Stimulated activated CD8-positive, alpha-beta memory T cell treated with anti-CD3 and anti-CD28 coated beads, Interleukin-12 subunit alpha, Interleukin-12 subunit beta, amount 100 ng/mL, for 4 hours (primary cell): ENCODE results near the gene MSL3.

Experiments used
- DNase-seq: peaks from one replicate; pipeline ENCODE4 v3.0.0-alpha.2; 2020; ENCODE audit warnings: low read depth

Gene MSL3

GRCh38 chrX:11759461-11760311 lies 1.6 kb downstream of the MSL3 start:
- peak; percentile 41 for DNase-seq

GRCh38 chrX:11760958-11761357 lies 2.9 kb downstream of the MSL3 start:
- DNase-seq: no peak

GRCh38 chrX:11764602-11765067 lies 6.6 kb downstream of the MSL3 start:
- no peak for DNase-seq

GRCh38 chrX:11765449-11765848 lies 7.4 kb downstream of the MSL3 start:
- no peak for DNase-seq

GRCh38 chrX:11766487-11766886 lies 8.4 kb downstream of the MSL3 start:
- no peak for DNase-seq

GRCh38 chrX:11768039-11768438 lies 10.0 kb downstream of the MSL3 start:
- DNase-seq: no peak

- no peak for DNase-seq
These were observed 12.3 kb downstream of the MSL3 start for GRCh38 chrX:11770320-11770719.

- DNase-seq: no peak
These were observed 20.2 kb downstream of the MSL3 start for GRCh38 chrX:11778230-11778629.

GRCh38 chrX:11781133-11781532 lies 23.1 kb downstream of the MSL3 start:
- DNase-seq: no peak

- DNase-seq: no peak
These were observed 23.8 kb downstream of the MSL3 start for GRCh38 chrX:11781734-11782370.

GRCh38 chrX:11784543-11784942 lies 26.5 kb downstream of the MSL3 start:
- no peak for DNase-seq

GRCh38 chrX:11786862-11787261 lies 28.8 kb downstream of the MSL3 start:
- DNase-seq: no peak

- peak; percentile 43 for DNase-seq
These were observed 29.5 kb downstream of the MSL3 start for GRCh38 chrX:11787564-11787963.

- DNase-seq: no peak
These were observed 31.8 kb downstream of the MSL3 start for GRCh38 chrX:11789809-11790208.

GRCh38 chrX:11791090-11791489 lies 33.1 kb downstream of the MSL3 start:
- no peak for DNase-seq

- no peak for DNase-seq
These were observed 33.5 kb downstream of the MSL3 start for GRCh38 chrX:11791537-11791936.

GRCh38 chrX:11792461-11793421 lies 34.7 kb downstream of the MSL3 start:
- DNase-seq: peak; percentile 44

GRCh38 chrX:11793734-11794133 lies 35.7 kb downstream of the MSL3 start:
- no peak for DNase-seq

GRCh38 chrX:11813341-11813740 lies 55.3 kb downstream of the MSL3 start:
- DNase-seq: no peak
